ENCODE measurements around the gene GM2A. TPM values are rescaled to one million over a fixed set of nuclear protein-coding genes. Genes with fewer than 3 reads are reported as not detected.

GM2A gene
- total and polyA plus RNA-seq, 9 of the 15 experiments (the other 6 are each of a cell fraction or from before 2014, with no cell fraction given): 5.8 to 36.0 (median 10.0) TPM

DNA sequence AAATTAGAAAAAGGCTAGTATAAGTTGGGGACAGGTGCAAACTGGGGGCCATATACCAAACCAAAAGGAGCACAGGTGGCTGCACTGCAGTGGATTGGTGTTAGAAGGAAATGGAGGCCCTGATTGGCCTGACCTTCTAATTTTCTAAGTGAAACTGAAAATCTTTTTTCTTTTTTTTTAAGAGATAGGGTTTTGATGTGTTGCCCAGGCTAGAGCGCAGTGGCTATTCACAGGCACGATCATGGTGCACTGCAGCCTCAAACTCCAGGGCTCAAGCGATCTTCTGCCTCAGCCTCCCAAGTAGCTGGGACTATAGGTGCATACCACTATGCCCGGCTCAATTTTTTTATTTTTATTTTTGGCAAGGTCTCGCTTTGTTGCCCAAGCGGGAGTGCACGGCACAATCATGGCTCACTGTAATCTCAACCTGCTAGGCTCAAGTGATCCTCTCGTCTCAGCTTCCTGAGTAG lies 19.3 kb upstream of the GM2A start:
- Histone ChIP-seq H3K27ac (ENCODE audit: extremely low read depth, low read depth, low read length) (no peak overlapping the region), H4K20me1 (replicated peaks; ENCODE audit: control insufficient read depth, insufficient read depth, low read length) (no peaks in the 10 kb centered on the region), H3K4me1 (replicated peaks in 1 of 2; ENCODE audit: control insufficient read depth in 2 of 2, insufficient read depth in 2 of 2, low read length in 2 of 2) (peaks cover 0 to 6% of the 10 kb centered on the region in 2 experiments; a peak in 4 of 5 replicates), H3K9me1 (ENCODE audit: control insufficient read depth, insufficient read depth, low read length) (no peaks in the 10 kb centered on the region), H3K9ac (ENCODE audit: insufficient read depth in 1 of 2, low read depth in 2 of 2, low read length in 2 of 2) (no peak overlapping the region), H3K36me3 (ENCODE audit: control insufficient read depth, insufficient read depth, low read length) (no peaks in the 10 kb centered on the region), H3K4me3 (no peak overlapping the region), H3K27me3 (ENCODE audit: control insufficient read depth in 2 of 2, insufficient read depth in 2 of 2, low read length in 2 of 2) (peaks cover 5 to 33% of the 10 kb centered on the region in 2 experiments), H3K4me2 (ENCODE audit: insufficient read depth, low read length) (no peak overlapping the region), H3K79me2 (ENCODE audit: control insufficient read depth, insufficient read depth, low read length) (no peaks in the 10 kb centered on the region), H3K9me3 (replicated peaks; ENCODE audit: control insufficient read depth, insufficient read depth, low read depth, low read length) (no peaks in the 10 kb centered on the region), H2AFZ (ENCODE audit: low read depth, low read length) (no peak overlapping the region)
- no peak for DNase-seq (ENCODE audit: extremely low read depth in 1 of 4, low spot score in 3 of 4)
- ChIA-PET POLR2A (interaction anchor here (1.6 kb wide), 1 partner anchor 10 kb away, joined by 3 read pairs; the partner anchor contains the start of gene CCDC69), CTCF (ENCODE audit: low intra/inter-chr PET ratio) (no interaction called here)
- no peak for TF ChIP-seq CCNT2 (IDR thresholded peaks at IDR 0.05; ENCODE audit: borderline replicate concordance, extremely low read depth, insufficient read length, low read depth, low read length)
- no peak for TF ChIP-seq NR1H2 (CRISPR knock-in tag; IDR thresholded peaks at IDR 0.05)
- TF ChIP-seq ZNF77 (CRISPR knock-in tag; IDR thresholded peaks at IDR 0.05): no peak
- TF ChIP-seq ERF (CRISPR knock-in tag; IDR thresholded peaks at IDR 0.05): no peak
- no peak for TF ChIP-seq CREB1 (IDR thresholded peaks at IDR 0.05)
- no peak for TF ChIP-seq CREB1 (CRISPR knock-in tag; IDR thresholded peaks at IDR 0.05)
- no peak for TF ChIP-seq JUND (IDR thresholded peaks at IDR 0.05; ENCODE audit: borderline replicate concordance, low read depth, low read length)
- TF ChIP-seq JUND (tag; IDR thresholded peaks at IDR 0.05; ENCODE audit: borderline replicate concordance, low read depth, low read length): no peak
- TF ChIP-seq SAFB2 (IDR thresholded peaks at IDR 0.05; ENCODE audit: borderline replicate concordance, low read depth, low read length, severe bottlenecking): no peak
- TF ChIP-seq SREBF1 (IDR thresholded peaks at IDR 0.05; ENCODE audit: borderline replicate concordance, low read depth, low read length): no peak
- TF ChIP-seq ZKSCAN1 (IDR thresholded peaks at IDR 0.05; ENCODE audit: low read depth, low read length): no peak
- TF ChIP-seq ZSCAN29 (IDR thresholded peaks at IDR 0.05): no peak
- TF ChIP-seq ZNF121 (CRISPR knock-in tag; conservative IDR thresholded peaks at IDR 0.05): no peak
- ATAC-seq: no peak
- no peak for FAIRE-seq
- 19% methylated on average over 8 of the region's 8 CpGs for WGBS (ENCODE audit: insufficient coverage, low coverage, missing lambda C conversion rate)
- in situ Hi-C loops (cut with MboI) (no loop called here), intact Hi-C loops (cut with micrococcal nuclease) (no loop called here)
- no TSS peak for BruUV-seq (replicated peaks)
